Endothelial cell of hepatic sinusoid (primary cell): ENCODE data around the gene ERV3-1.
"Not testable (repeated sequence)": the region's sequence is repeated elsewhere in the genome, so short reads cannot be mapped to it uniquely, and the experiment has no call there.

ENCODE experiments used
- in situ Hi-C: cut with HindIII; loops from 2 replicates; pipeline ENCODE4 v1.10.0; 2017; ENCODE audit warnings: low sequenced_read_pairs

ERV3-1 gene

DNA sequence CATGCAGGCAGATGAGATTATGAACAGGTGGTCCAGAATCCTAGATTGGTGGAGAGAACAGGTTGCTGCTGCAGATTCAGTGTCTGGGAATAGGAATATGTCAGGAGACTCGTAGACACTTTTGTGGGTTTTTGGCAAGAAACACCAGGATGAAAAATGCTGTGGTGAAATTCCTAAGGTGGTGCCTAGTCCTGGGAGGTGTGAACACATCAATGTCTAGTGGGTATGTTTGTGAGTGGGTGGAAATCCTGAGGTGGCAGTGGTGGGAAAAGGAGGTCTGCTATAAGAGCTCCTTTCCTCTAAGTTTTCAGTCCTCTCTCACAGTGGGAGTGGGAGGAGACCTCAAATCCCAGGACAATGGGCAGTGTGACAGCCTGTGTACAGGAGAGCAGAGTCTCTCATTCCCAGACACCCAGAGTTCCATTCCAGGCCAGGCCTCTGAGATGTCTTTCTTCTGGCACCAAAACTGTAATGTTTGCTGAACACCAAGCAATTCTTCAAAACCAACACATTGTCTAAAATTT lies 5.1 kb downstream of the ERV3-1 start:
- in situ Hi-C loops = no loop called here

DNA sequence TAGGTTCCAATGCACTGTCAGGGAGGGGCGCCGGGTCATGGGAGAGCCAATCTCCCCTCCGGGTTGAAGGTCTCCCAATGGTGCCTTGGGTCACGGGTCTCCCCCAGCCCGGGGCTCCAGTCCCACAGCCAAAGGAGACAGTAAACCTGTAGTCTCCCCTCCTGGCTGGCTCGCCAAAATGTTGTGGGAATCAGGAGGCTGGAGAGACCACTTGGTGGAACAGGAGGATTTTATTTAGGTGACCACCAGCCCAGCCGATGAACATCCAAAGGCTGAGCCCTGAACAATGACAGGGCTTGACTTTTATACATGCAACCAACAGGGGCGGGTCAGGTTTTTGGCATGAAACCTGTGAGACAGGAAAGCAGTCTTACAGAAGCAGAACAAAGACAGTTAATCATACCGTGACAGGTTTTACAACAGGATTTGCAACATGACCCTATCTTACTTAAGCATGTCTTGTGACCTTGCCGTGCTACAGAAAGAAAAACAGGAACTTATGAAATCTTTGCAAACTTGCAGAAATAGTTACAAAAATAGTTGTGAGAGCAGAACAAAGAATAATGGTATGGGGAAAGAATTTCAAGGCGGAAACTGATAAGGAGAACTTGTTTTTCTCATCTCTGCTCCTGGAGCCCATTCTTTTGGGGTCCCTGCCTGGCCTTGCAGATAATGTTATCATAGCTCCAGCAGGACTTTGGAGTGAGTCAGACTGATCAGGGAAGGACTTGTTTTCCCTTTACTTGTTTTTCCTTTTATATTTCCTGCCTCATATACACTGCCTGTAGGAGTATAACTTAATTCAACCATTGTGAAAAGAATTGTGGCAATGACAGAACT lies 7.1 kb downstream of the ERV3-1 start:
- in situ Hi-C loops = no loop called here

DNA sequence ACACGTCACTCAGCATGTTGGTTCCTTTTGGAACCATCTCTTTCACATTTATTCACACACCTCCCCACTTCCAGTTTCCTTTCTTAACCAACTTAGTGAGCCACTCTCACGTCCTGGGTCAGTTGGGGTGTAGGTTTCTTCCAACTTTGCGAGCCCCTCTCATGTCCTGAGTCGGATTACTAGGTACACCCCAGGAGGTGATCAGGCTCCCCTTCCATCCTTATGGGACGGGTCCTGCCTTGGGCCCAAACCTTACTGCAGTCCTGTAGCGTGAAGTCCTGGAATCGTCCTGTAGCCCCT lies 7.7 kb downstream of the ERV3-1 start:
- in situ Hi-C loops = no loop called here

DNA sequence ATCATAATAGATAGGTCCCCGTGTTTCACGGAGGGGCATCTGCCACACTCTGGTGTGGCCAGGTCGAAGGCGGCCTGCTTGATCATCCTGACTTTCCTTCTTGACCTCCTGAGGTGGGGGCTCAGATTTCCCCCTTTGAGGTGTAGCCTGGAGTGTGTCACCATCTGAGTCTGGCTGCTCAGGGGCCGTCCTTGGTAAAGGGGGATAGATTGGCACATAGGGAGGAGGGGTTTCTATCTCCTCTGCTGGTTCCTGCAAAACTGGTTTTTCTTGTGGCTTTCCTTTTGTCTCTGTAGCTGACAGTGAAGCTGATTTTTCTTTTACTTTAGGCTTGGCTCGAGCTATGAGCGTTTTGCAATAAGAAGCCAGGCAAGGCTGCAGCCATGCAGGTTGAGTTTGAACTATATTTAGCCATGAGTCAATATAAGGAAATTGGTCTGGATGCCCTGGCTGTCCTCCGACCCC lies 8.5 kb downstream of the ERV3-1 start:
- in situ Hi-C loops = no loop called here

DNA sequence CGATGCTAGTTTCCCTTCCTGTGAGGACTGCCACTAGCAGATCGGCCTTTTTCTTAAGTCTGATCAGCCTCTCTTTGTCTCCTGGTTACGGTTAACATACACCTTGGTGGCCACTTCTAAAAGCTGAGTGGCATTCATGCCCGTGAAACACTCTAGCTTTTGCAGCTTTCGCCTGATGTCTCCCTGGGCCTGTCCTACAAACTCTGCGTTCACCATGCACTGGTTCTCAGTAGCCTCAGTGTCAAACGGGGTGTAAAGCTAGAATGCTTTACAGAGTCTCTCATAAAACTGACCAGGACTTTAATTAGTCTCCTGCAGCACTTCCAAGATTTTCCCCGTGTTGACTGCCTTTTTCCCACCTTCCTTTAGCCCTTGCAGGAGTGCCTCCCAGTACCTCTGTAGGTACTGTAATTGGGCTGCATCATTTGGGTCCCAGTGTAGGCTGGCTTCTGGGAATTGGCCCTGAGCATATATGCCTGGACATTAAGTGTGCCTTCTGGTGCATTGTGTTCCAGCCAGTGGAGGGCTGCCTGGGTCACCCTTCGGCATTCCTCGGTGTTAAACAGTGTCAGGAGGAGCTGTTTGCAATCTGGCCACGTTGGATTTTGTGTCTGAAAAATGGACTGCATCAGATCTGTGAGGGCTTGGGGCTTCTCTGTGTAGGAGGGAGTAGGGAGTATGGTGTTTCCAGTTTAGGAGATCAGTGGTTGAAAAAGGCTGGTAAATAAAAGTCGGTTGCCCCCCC lies 9.2 kb downstream of the ERV3-1 start:
- in situ Hi-C loops = no loop called here

DNA sequence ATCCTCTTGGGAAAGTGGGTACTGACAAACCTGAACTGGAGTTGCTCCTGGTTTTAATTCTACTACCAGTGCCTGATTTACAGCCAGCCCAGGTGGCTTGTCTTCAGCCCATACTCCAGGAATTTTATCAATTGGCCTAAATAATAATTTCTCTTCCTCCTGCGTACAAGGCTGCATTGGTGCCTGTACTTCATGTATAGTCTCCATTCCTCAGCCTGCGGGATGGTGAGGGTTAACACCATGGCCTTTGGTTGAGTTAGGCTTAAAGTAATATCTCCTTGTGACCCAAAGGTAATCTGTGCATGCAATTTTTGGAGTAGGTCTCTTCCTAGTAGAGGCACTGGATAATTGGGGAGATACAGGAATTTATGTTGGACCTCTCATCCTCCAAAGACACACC lies 10.2 kb downstream of the ERV3-1 start:
- in situ Hi-C loops = no loop called here

DNA sequence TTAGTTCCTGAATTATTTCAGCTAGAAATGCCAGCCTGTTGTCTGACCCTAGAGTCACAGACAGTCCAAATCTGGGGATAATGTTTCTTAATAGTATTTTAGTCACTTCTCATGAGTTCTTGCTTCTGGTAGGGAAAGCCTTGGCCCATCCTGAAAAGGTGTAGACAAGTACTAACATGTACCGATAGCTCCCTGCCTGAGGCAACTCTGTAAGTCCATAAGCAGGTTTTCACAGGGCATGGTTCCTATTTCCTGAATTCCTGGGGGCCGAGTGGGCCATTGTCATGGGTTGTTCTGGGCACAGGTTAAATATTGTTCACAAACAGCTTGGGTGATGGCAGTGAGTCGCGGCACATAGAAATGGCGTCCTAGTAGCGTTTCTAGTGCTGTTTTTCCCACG lies 12.6 kb downstream of the ERV3-1 start:
- in situ Hi-C loops = no loop called here

DNA sequence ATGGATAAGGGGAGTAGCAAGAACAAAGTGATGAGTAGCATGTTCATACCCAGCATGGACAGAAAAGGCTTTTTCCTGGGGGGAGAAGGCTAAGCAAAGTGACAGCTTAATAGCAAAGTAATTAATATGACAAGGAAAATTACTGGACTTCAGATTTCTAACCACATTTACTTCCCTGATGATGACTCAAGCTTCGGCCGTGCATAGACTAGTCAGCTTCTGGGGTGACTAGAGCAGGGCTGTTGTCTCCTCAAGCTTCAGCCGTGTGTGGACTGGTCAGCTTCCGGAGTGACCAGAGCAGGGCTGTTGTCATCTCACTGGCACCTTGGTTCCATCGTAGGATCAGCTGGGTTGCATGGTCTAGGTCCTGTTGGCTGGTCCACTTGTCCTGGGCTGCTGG lies 13.5 kb downstream of the ERV3-1 start:
- in situ Hi-C loops = no loop called here

DNA sequence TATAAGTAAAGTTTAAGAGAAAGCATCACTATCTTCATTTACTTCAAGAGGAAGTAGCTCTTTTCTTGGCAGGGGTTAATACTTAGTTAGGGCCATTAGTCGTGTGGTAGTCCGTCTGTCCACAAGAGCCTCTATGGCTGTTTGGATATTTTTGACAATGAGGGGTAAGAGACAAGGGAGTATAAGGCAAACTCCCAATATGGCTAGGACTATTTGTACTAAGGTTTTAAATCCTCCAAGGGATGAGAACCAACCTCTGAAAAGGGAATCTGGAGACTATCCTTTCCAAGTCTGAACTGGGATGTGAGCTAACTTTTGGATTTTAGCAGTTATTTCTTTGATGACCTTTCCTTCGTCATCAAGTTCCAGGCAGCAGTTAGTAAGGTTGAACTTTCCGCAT lies 15.6 kb downstream of the ERV3-1 start, which contains the start of gene ZNF117:
ZNF117 (minus strand) TSS at position 101 of the 400 bp plus-strand sequence.
- in situ Hi-C loops = no loop called here

DNA sequence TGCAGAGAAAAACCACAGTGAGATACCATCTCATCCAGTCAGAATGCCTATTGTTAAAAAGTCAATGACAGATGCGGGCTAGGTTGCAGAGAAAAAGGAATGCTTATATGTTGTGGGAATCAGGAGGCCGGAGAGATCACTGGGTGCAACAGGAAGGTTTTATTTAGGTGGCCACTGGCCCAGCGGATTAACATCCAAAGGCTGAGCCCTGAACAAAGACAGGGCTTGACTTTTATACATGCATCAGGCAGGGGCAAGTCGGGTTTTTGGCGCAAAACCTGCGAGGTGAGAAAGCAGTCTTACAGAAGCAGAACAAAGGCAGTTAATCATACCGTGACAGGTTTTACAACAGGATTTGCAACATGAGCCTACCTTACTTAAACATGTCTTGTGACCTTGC lies 16.3 kb downstream of the ERV3-1 start:
- in situ Hi-C loops = no loop called here

DNA sequence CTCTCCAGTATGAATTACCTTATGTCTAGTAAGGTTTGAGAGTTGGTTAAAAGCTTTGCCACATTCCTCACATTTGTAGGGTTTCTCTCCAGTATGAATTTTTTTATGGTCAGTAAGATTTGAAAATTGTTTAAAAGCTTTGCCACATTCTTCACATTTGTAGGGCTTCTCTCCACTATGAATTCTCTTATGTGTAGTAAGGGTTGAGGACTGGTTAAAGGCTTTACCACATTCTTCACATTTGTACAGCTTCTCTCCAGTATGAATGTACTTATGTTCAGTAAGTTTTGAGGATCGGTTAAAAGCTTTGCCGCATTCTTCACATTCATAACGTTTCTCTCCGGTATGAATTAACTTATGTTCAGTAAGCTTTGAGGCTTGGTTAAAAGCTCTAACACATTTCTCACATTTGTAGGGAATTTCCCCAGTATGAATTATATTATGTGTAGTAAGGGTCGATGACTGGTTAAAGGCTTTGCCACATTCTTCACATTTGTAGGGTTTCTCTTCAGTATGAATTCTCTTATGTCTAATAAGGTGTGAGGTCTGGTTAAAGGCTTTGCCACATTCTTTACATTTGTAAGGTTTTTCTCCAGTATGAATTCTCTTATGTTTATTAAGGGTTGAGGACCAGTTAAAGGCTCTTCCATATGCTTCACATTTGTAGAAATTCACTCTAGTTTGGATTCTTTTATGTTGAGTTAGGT lies 27.8 kb downstream of the ERV3-1 start:
- in situ Hi-C loops = no loop called here

DNA sequence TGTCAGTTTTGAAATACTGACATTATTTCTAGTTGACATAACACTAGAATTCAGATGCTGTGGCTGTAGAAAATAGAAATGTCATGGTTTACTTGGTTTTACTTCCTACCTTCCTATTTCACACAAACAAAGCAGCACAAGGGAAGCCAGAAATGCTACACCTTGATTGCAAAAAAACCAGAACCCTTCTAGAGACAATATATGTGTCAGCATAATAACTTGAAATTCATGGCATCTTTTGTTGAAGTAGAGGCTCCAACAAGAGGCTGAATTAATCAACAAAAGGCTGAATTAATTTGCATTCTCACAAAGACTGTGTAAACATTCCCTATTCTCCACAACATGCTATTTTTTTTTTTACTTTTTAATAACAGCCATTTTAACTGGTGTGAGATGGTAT lies 40.9 kb downstream of the ERV3-1 start:
- in situ Hi-C loops = no loop called here

DNA sequence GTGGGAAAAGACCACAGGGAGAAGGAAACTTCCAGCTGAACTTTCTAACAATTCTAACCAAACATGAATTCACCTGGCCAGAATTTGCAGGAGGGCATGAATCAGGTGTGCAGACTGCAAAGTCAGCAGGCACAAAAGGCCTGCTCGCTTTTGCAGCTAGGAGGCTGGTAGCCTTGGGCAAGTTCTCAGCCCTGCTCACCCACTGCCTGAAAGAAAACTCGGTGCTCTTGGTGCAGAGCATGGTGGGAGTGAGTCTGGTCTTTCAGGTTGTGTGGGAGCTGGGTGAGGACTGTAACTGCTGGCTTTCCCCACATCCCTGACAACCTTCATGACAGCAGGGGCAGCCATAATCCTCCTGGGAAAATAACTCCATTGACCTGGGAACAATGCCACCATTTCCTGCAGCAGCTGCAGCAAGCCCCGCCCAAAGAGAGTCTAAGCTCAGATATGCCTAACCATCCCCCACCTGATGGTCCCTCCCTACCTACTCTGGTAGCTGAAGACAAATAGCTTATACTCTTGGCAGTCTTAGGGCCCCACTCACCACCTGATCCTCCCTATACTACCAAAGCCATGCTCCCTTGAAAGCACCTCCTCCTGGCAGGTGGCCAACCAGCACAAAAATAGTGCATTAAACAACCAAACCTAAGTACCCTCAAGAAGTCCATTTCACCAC lies 47.3 kb downstream of the ERV3-1 start:
- in situ Hi-C loops = no loop called here

DNA sequence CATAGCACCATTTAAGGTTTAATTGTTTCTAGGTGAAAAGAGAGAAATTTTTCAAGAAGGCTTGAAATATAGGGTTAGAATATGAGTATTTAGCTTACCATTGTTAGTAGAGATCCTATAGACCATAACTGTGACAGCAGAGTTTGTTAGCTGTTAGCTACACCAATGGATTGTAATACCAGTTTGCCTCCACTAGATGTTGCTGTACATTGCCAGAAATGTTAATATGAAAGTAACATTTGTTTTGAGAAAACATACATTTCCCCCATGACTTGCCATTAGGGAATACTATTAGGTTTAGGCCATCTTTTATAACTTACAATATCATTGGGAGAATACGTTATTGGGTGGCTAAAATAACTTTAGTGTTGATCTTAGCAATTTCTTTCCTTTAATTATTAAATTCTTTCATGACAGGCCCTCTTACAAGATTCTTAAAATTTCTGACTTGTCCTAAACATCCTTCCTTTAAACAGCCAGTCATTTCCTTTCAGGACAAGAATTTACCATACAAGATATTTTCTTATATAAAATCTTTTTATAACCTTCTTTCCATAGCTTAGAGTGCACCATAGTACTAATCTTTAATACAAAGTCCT lies 55.1 kb downstream of the ERV3-1 start:
- in situ Hi-C loops = no loop called here

DNA sequence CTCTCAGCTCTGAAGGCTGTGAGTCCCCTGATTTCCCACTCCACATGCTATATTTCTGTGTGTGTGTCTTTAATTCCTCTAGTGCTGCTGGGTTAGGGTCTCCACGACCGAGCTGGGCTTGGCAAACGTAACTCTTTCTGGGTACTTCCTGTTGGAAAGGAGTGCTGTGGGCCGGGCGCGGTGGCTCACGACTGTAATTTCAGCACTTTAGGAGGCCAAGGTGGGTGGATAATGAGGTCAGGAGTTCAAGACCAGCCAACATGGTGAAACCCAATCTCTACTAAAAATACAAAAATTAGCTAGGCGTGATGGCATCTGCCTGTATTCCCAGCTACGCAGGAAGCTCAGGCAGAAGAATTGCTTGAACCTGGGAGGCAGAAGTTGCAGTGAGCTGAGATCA lies 55.8 kb downstream of the ERV3-1 start:
- in situ Hi-C loops = not testable (repeated sequence)

DNA sequence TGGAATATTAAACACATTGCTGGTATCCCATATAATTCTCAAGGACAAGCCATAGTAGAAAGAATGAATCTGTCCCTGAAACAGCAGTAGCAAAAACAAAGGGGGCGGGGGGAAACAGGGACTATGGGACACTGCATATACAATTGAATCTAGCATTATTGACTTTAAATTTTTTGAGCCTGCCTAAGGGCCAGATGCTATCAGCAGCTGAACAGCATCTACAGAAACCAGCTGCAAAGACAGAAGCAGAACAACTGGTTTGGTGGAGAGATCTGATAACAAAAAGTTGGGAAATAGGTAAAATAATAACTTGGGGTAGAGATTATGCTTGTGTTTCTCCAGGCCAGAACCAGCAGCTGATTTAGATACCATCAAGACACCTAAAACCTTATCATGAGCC lies 57.7 kb downstream of the ERV3-1 start:
- in situ Hi-C loops = not testable (repeated sequence)

DNA sequence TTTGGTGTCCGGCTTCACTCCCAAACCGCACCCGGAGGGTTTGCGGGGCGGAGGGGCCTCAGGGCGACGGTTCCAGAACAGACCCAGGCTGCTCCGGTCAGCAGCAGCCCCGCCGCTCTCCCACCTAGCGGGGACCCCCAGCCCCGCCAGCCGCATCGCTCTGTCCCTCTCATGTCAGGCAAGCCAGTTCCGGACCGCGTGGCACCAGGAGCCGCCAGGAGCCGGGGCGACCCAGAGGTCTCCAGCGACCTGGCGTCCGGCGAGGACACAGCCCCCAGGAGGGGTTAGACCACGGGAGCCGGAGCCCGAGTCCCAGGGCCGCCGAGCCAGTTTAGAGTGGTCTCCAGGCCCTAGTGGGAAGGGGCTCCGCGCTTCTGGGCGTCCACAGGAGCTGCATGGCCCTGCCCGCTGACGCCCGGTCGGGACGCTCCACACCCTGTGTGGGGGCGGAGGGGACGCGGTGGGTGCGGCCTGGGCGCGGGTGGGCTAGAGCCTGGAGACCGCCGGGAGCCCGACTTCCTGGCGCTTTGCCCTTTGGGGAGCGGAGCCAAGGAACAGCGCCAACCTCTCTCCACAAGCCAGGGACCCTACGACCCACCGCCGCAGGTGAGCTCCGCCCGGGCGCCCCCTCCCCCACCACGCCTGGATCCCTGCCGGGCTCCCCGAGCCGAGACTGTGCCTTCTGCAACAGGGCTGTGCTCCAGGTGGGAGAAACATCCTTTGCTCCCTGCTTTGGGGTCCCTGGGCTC lies 59.1 kb downstream of the ERV3-1 start:
- in situ Hi-C loops = no loop called here

DNA sequence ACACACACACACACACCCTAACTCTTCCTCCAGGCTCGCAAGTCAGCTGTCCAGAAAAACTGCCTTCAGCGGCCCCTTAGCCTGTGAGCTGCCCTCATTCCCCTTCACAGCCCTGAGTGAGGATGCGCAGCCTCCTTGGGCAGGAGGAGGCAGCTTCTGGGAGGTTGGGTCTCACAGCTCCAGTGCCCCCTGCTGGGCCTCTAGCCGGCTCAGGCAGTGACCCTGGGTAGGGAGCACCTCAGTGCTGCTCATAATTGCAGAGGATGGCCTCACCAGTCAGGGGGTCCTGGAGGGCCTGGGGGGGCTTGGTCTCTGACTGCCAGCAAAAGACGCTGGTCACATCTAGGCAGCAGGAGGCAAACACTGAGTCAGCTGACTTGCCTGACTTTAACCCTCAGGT lies 59.7 kb downstream of the ERV3-1 start:
- in situ Hi-C loops = no loop called here

DNA sequence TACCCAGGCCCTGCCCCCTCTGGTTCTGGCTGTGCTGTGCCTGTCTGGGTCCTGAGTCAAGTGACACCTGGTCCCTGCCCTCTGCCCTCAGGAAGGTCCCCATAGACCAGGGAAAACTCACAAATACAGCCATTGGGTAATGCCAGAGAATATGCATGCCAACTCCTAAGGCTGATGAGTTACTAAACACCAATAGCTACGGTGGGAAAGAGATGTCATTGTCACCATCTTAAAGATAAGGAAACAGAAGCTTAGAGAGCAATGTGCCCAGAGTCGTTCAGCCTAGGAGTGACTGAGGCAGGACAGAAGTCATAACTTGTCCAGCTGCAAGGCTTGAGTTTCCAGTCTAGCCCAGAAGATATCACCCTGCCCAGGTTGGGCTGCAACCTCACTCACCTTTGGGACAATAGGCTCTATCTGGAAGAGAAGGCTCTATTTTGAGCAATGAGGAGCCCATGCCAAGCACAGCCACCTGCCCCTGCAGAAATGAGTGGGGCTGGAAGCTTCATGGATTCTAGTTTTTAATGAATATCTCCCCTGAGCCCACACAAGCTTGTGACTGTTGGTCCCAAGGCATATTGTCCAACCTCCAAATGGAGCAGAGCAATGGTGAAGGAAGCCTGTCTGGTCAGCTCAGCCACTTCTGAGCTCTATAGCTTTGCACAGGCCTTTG lies 60.8 kb downstream of the ERV3-1 start:
- in situ Hi-C loops = no loop called here
